Medulla oblongata (tissue), 1 donor: Measurements from ENCODE around the gene ZNF521.
A peak's percentile ranks its signal among the peaks of the same experiment; 100 is the strongest.

Experiments used
- DNase-seq: peaks from one replicate; pipeline ENCODE4 v3.0.0-alpha.2; 2015; ENCODE audit errors: extremely low spot score

Gene ZNF521

GRCh38 chr18:25169701-25170100, 182.3 kb downstream of the ZNF521 start:
- DNase-seq = no peak

- no peak for DNase-seq
Measured at GRCh38 chr18:25167612-25168410, 184.2 kb downstream of the ZNF521 start.

- no peak for DNase-seq
Measured at GRCh38 chr18:25166113-25166512, 185.9 kb downstream of the ZNF521 start.

GRCh38 chr18:25164848-25165811, 186.8 kb downstream of the ZNF521 start:
- DNase-seq = peak; percentile 16

- no peak for DNase-seq
Measured at GRCh38 chr18:25164211-25164847, 187.6 kb downstream of the ZNF521 start.

- DNase-seq = no peak
Measured at GRCh38 chr18:25153426-25153825, 198.5 kb downstream of the ZNF521 start.

GRCh38 chr18:25147877-25148488, 204.0 kb downstream of the ZNF521 start:
- DNase-seq = no peak

GRCh38 chr18:25146512-25146910, 205.5 kb downstream of the ZNF521 start:
- DNase-seq = no peak

GRCh38 chr18:25145731-25146511, 206.0 kb downstream of the ZNF521 start:
- no peak for DNase-seq

GRCh38 chr18:25144820-25145219, 207.1 kb downstream of the ZNF521 start:
- peak; percentile 55 for DNase-seq

GRCh38 chr18:25141886-25142285, 210.1 kb downstream of the ZNF521 start:
- DNase-seq = no peak

GRCh38 chr18:25141399-25141798, 210.6 kb downstream of the ZNF521 start:
- DNase-seq = no peak

GRCh38 chr18:25140962-25141308, 211.0 kb downstream of the ZNF521 start:
- no peak for DNase-seq

GRCh38 chr18:25140124-25140961, 211.6 kb downstream of the ZNF521 start:
- no peak for DNase-seq

- no peak for DNase-seq
Measured at GRCh38 chr18:25137197-25137472, 214.8 kb downstream of the ZNF521 start.

GRCh38 chr18:25136416-25137196, 215.4 kb downstream of the ZNF521 start:
- no peak for DNase-seq

- no peak for DNase-seq
Measured at GRCh38 chr18:25134861-25135260, 217.1 kb downstream of the ZNF521 start.

- DNase-seq = no peak
Measured at GRCh38 chr18:25133879-25134278, 218.1 kb downstream of the ZNF521 start.

- DNase-seq = no peak
Measured at GRCh38 chr18:25132786-25133496, 219.0 kb downstream of the ZNF521 start.
